ENCODE results near the gene NTSR1. TPM values are rescaled to one million over a fixed set of nuclear protein-coding genes. Genes with fewer than 3 reads are reported as not detected.

The NTSR1 gene
- total RNA-seq, 2 experiments from 2014 or later, result 0.55 to 0.56 TPM

- H3K27ac Mint-ChIP-seq, result peak overlapping the region; percentile 89
- H3K36me3 Mint-ChIP-seq (ENCODE audit: low read depth), result peaks cover under 1% of the 10 kb centered on the region
- Histone ChIP-seq H3K36me3 (ENCODE audit: insufficient read depth, low read length) (no peaks in the 10 kb centered on the region), H3K27me3 (ENCODE audit: control insufficient read depth in 1 of 2, insufficient read depth in 2 of 2, low read length in 2 of 2) (no peaks in the 10 kb centered on the region), H3K27ac (ENCODE audit: low read depth in 1 of 2, low read length in 2 of 2) (peak overlapping the region; percentile 10 to 48), H3K9me3 (ENCODE audit: control insufficient read depth in 1 of 2, insufficient read depth in 1 of 2, low read length in 2 of 2) (peaks cover 7 to 14% of the 10 kb centered on the region in 2 experiments), H3K4me3 (ENCODE audit: low read length) (peak overlapping the region; percentile 19), H3K4me1 (ENCODE audit: insufficient read depth, low read length) (peaks cover 33% of the 10 kb centered on the region)
- no peaks in the 10 kb centered on the region for H3K27me3 Mint-ChIP-seq
- POLR2A ChIA-PET, result interaction anchor here (1.0 to 1.5 kb wide), 6 partner anchors 12 to 80 kb away, joined by 3 to 13 read pairs (median 5); partner anchors contain the start of gene MRGBP
- H3K4me1 Mint-ChIP-seq (ENCODE audit: low read depth), result peaks cover 35% of the 10 kb centered on the region
- intact Hi-C loops (cut with DNase I, micrococcal nuclease), result loop anchor here (1.0 to 2.0 kb wide), 2 partner anchors 22 to 24 kb away; no protein-coding TSS in a partner anchor
- peak; percentile 22 to 81 (median 51) for DNase-seq
- peaks cover 5% of the 10 kb centered on the region for H3K9me3 Mint-ChIP-seq
- peak overlapping the region; percentile 62 for H3K4me3 Mint-ChIP-seq
- CTCF ChIA-PET, result interaction anchor here (1.3 kb wide), 1 partner anchor 24 kb away, joined by 6 read pairs; no protein-coding TSS in a partner anchor
- peak; percentile 97 for ATAC-seq (ENCODE audit: poor library complexity)
- no peak for TF ChIP-seq CTCF (IDR thresholded peaks at IDR 0.05)
These were observed 7.7 kb downstream of the NTSR1 start for GRCh38 chr20:62716198-62716940.

GRCh38 chr20:62716941-62717310 is 8.3 kb downstream of the NTSR1 start:
- Mint-ChIP-seq H3K36me3 (ENCODE audit: low read depth) (peaks cover 6% of the 10 kb centered on the region), H3K27me3 (no peaks in the 10 kb centered on the region), H3K4me3 (no peak overlapping the region), H3K9me3 (peaks cover 8% of the 10 kb centered on the region), H3K4me1 (ENCODE audit: low read depth) (peaks cover 40% of the 10 kb centered on the region), H3K27ac (peak overlapping the region; percentile 89)
- no peak for TF ChIP-seq CTCF (IDR thresholded peaks at IDR 0.05)
- ChIA-PET CTCF (interaction anchor here (1.3 kb wide), 1 partner anchor 24 kb away, joined by 6 read pairs; no protein-coding TSS in a partner anchor), POLR2A (interaction anchor here (1.0 to 1.5 kb wide), 6 partner anchors 12 to 80 kb away, joined by 3 to 13 read pairs (median 5); partner anchors contain the start of gene MRGBP)
- H3K4me1 ChIP-seq (ENCODE audit: insufficient read depth, low read length), result peaks cover 33% of the 10 kb centered on the region
- peaks cover 8 to 18% of the 10 kb centered on the region in 2 experiments for H3K9me3 ChIP-seq (ENCODE audit: control insufficient read depth in 1 of 2, insufficient read depth in 1 of 2, low read length in 2 of 2)
- no peak overlapping the region for H3K27ac ChIP-seq (ENCODE audit: low read depth in 1 of 2, low read length in 2 of 2)
- H3K27me3 ChIP-seq (ENCODE audit: control insufficient read depth in 1 of 2, insufficient read depth in 2 of 2, low read length in 2 of 2), result no peaks in the 10 kb centered on the region
- DNase-seq (no peak), ATAC-seq (ENCODE audit: poor library complexity) (no peak)
- intact Hi-C loops (cut with DNase I, micrococcal nuclease), result loop anchor here (1.0 to 2.0 kb wide), 2 partner anchors 22 to 23 kb away; no protein-coding TSS in a partner anchor
- no peak overlapping the region for H3K4me3 ChIP-seq (ENCODE audit: low read length)
- no peaks in the 10 kb centered on the region for H3K36me3 ChIP-seq (ENCODE audit: insufficient read depth, low read length)

- H3K27me3 ChIP-seq (ENCODE audit: control insufficient read depth in 1 of 2, insufficient read depth in 2 of 2, low read length in 2 of 2), result no peaks in the 10 kb centered on the region
- no peak overlapping the region for H3K4me3 ChIP-seq (ENCODE audit: low read length)
- H3K27ac ChIP-seq (ENCODE audit: low read depth in 1 of 2, low read length in 2 of 2), result no peak overlapping the region
- no peak for ATAC-seq (ENCODE audit: poor library complexity)
- peaks cover 6% of the 10 kb centered on the region for H3K36me3 Mint-ChIP-seq (ENCODE audit: low read depth)
- H3K4me1 Mint-ChIP-seq (ENCODE audit: low read depth), result peaks cover 46% of the 10 kb centered on the region
- H3K9me3 Mint-ChIP-seq, result peaks cover 12% of the 10 kb centered on the region
- H3K9me3 ChIP-seq (ENCODE audit: control insufficient read depth in 1 of 2, insufficient read depth in 1 of 2, low read length in 2 of 2), result peaks cover 12 to 18% of the 10 kb centered on the region in 2 experiments
- no peak for TF ChIP-seq CTCF (IDR thresholded peaks at IDR 0.05)
- H3K36me3 ChIP-seq (ENCODE audit: insufficient read depth, low read length), result no peaks in the 10 kb centered on the region
- no peak overlapping the region for H3K4me3 Mint-ChIP-seq
- no peak for DNase-seq
- ChIA-PET POLR2A (interaction anchor here (1.6 kb wide), 2 partner anchors 22 to 76 kb away, joined by 5 to 7 read pairs; no protein-coding TSS in a partner anchor), CTCF (interaction anchor here (1.3 kb wide), 1 partner anchor 40 kb away, joined by 3 read pairs; no protein-coding TSS in a partner anchor)
- H3K4me1 ChIP-seq (ENCODE audit: insufficient read depth, low read length), result peaks cover 33% of the 10 kb centered on the region
- H3K27me3 Mint-ChIP-seq, result no peaks in the 10 kb centered on the region
- intact Hi-C loops (cut with DNase I, micrococcal nuclease), result loop anchor here in 1 of 2 experiments (2.0 kb wide), 1 partner anchor 21 kb away; no protein-coding TSS in a partner anchor
- H3K27ac Mint-ChIP-seq, result no peak overlapping the region
These were observed 9.3 kb downstream of the NTSR1 start for GRCh38 chr20:62717933-62718332.

Measured in CD4-positive, alpha-beta T cell (primary cell).